GM19035 (cell line): ENCODE measurements around the gene ACTR8.

Experiments
- ATAC-seq: cut with Tn5 transposase; IDR thresholded peaks from one replicate; pipeline ENCODE4 v1.9.1; 2021; ENCODE audit not compliant: unreplicated experiment

ACTR8 gene

DNA sequence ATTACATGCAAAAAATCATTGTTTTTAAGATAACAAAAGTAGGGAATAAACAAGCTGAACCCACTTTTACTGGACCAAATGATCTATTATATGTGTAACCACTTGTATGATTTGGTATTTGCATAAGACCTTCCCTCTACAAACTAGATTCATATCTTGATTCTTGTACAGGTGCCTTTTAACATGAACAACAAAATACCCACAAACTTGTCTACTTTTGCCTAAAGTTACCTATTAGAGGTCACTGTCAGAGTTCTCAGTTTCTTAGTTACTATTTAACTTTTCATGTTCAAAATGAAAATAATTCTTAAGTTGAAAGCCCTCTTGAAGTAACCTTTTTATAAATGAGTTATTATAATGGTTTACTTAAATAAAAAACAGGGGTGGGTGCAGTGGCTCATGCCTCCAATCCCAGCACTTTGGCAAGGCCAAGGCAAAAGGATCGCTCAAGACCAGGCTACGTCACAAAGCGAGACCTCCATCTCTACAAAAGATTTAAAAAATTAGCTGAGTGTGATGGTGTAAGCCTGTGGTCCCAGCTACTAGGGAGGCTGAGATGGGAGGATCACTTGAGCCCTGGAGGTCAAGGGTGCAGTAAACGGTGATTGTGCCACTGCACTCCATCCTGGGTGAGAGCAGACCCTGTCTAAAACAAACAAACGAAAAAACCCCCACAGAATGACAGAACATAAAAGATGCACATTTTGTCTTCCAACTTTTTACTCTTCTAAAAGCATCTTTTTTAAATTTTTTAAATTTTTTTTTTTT, 16.0 kb downstream of the ACTR8 start:
- ATAC-seq, result no peak

DNA sequence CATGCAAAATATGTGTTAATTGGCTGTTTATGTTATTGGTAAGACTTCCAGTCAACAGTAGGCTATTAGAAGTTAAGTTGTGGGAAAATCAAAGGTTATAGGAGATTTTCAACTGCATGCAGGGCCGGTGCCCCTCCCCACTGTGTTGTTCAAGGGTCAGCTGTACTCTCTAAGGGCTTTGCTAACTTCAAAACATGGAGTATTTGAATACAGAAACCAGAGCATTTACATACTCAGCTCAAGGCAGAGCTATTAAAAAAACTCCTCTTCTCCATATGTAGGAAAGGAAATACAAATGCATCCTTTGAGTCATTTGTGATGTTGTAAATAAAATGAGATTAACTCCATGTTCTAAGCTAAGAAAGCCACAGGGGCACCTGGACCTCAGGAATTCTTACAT, 18.8 kb downstream of the ACTR8 start:
- no peak for ATAC-seq

DNA sequence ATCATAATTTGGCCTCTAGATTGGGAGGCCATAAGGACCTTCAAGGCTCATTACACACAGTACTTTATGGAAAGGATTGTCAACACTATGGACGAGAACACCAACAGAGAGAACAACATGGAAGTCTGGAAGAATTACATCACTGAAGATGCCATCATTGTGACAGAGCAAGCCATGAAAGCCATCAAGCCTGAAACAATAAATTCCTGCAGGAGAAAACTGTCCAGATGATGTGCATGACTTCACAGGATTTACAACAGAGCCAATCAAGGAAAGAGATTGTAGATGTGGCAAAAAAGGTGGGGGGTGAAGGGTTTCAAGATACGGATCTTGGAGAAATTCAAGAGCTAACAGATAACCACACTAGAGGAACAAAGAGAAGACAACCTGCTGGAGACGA, 19.7 kb downstream of the ACTR8 start:
- ATAC-seq, result no peak

DNA sequence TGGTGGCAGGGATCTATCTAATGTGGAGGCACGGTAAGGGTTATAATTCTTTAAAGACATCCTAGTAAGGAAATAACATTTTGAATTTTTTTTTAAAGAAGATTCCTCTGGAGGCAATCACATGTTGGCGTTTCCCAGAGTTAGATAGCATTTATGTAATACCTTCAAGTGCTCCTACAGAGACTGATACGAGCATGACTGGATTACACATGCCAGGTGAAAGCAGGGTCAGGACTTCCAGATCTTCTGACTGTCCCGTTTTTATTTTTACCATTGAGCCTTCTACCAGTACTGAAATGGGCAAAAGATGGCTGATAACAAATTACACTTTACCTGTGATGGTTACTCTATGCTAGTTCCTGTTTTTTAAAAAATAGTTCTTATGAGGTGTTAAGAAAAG, 21.8 kb downstream of the ACTR8 start:
- ATAC-seq, result no peak

DNA sequence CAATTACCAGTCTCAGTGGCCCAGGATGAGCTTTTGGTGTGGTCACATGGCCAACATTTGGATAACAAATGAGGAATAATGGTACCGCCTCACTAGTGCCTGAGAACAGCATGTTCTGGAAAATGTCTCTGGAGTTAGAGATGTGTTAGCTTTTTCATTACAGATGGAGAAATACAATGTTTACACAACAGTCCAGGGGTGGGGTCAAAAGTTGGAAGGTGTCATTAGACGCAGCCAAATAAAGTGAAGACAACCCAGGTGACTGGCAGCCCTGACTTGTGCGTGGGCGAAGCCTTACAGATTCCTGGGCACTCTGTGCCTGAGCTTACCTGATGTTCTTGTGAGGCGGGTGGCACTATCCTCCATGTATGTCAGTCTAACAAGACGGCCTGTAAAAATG, 22.8 kb downstream of the ACTR8 start:
- ATAC-seq, result no peak

DNA sequence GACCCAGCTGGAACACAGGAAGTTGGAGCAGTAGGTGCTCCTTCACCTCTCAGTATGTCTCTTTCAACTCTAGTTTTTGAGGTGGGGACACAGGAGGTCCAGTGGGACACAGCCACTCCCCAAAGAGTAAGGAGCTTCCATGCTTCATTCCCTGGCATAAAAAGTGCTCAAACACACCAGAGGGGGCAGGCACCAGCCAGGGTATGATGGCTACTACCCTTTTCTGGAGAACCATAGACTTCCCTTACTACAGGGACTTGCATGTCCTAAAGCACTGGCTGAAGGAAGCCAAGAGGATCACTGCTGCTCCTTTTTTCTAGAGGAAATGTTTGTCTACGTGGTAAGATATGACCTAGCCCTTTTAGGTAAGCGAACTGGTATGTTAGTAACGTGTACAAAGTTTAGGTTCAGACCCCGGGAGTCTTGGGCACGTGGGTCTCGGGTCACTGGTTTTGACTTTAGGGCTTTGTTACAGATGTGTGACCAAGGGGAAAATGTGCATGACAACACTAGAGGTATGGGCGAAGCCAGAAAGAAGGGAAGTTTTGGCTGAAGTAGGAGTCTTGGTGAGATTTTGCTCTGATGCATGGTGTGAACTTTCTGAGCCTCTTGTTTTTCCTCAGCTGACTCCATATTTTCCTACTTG, 23.7 kb downstream of the ACTR8 start:
- ATAC-seq, result no peak

DNA sequence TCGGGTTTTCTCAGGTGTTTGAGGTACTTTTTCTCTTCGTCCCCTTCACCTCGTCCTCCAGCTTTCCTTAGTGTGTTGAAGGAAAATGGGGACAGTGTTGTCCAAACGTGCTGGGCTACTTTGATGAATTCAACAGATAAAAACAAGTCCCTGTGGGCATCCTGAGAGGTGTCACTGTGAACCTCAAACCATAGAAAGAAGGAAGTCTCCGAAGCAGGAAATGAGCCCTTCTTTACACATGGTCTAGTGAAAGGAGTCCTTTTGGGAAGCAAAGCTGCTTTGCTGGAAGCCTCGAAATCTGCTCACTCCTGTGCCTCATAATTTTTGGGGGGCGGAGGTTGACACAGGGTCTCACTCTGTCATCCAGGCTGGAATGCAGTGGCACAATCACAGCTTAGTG, 25.0 kb downstream of the ACTR8 start:
- no peak for ATAC-seq

DNA sequence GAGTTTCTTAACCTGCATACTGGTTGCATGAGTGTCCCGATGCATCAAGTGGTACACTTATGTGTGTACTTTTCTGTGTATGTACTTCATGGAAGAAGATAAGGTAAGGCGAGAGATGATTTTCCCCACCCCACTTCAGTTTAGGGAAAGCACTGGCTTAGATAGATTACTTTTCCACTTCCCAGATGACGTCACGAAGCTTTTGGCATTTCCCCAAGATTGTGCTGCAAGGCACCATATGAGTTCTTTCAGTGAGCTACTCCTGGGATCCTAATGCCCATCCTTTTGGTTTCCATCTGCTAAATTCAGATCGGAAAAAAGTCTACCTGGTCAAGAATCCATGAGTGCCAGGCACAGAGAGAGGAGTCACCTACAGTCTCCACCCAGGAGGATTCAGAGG, 31.1 kb downstream of the ACTR8 start:
- ATAC-seq, result no peak

DNA sequence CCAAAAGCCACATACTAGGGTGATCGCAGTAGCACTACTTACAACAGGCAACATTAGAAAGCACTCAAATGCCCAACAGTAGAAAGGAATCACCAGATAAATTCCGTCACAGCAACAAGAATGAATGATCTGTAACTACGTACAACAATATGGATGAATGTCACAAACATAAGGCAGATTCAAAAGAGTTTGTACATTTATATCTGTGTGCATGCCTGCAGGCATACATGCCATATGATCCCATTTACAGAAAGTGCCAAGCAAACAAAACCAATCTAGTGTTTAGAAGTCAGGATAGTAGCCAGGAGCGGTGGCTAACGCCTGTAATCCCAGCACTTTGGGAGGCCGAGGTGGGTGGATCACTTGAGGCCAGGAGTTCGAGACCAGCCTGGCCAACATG, 32.0 kb downstream of the ACTR8 start:
- no peak for ATAC-seq

DNA sequence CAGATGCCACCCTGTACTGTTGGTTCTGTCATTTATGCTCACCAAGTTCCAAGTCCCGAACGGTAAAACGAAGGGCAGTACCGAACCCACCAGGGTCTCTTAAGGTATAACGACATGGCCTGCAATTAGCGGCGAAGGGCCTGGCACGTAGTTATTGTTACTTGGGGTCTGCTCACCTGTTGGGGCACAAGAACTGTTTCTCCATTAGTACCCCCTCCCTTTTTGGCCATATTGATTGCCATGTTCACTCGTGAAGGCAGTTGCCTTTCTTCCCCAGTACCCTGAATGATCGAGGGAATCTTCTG, 35.1 kb downstream of the ACTR8 start:
- ATAC-seq, result no peak

DNA sequence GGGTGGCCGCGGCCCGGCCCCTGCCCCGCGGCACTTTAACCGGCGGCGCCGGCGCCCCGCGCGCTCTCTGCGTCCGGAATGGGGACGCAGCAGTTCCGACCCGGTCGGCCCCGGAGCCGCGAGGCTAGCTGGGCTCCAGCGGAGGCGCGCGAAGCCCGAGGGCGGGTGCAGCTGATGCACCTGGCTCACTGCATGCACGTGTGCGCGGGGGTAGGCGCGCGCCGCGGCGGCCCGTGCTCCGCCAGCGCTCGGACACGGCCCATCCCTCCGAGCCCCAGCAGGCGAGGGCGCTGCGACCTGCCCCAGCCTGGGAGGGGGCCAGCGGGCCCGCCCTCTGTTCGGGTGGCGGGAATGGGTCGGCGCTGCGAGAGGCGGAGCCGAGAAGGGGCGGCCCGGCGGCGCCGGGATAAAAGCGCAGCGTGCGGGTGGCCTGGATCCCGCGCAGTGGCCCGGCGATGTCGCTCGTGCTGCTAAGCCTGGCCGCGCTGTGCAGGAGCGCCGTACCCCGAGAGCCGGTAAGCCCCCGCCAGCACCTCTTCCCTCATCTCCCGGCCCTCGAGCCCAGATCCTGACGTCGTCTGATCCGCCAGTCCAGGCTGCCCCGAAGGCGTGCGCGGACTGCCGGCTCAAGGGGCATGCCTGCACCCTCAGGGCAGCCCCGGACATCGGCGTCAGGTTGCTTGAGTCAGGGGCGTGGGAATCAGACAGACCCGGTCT, 35.7 kb downstream of the ACTR8 start, which contains the start of the genes CHDH and IL17RB:
TSS of gene CHDH (minus strand) at position 286 of the 717 bp plus-strand sequence. CDS start 22,411 bp downstream, outside the sequence.
TSS of gene IL17RB (plus strand) at position 435 of the 717 bp plus-strand sequence. CDS start at position 456, 21 bp downstream.
- ATAC-seq, result peak; percentile 44

DNA sequence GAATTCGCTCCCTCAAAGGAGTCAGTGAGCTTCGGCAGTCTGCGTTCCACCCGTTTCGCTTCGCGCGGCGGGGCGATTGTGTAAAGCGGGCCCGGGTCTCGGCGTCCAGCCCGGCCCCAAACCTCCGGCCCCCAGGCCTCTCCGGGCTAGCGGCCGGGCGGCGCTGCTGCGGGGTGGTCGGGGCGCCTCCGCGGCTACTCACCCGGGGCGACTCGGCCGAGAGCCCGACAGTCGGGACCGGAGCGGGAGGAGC, 36.1 kb downstream of the ACTR8 start:
- ATAC-seq, result no peak

DNA sequence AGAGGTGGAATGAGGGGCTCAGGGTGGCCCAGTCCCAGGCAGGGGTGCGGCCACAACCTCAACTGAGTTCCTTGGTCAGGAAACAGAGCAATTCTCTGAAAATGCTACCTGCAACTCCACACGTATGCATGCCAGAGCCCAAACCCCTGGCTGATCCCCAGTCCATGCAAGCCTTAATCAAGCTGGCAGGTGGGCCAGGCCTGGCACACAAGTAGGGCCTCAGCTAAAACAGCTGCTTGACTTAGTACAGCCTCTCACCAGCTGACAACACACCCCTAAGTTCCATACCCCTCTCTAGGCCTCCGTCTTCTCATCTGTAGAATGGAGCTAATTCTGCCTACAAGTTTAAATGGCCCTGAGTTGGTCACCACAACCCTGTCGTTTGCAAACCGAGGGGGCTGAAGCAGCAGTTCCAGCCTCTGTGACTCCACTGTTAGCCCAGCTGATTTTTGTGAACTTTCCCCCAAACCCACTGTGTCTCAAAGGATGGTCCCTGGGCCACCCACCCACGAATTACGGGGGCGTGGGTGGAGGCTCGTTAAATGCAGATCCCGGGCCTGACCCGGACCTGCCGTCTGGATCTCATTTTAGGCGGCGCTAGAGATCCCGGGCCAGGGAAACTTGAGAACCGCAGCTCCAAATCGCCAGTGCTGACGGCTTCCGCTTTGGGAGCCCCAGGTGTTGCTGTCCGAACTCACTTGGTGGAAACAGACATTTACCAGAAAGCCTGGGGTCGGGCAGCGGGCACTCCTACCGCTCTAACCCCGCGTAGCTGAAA, 36.7 kb downstream of the ACTR8 start:
- peak; percentile 25 for ATAC-seq

DNA sequence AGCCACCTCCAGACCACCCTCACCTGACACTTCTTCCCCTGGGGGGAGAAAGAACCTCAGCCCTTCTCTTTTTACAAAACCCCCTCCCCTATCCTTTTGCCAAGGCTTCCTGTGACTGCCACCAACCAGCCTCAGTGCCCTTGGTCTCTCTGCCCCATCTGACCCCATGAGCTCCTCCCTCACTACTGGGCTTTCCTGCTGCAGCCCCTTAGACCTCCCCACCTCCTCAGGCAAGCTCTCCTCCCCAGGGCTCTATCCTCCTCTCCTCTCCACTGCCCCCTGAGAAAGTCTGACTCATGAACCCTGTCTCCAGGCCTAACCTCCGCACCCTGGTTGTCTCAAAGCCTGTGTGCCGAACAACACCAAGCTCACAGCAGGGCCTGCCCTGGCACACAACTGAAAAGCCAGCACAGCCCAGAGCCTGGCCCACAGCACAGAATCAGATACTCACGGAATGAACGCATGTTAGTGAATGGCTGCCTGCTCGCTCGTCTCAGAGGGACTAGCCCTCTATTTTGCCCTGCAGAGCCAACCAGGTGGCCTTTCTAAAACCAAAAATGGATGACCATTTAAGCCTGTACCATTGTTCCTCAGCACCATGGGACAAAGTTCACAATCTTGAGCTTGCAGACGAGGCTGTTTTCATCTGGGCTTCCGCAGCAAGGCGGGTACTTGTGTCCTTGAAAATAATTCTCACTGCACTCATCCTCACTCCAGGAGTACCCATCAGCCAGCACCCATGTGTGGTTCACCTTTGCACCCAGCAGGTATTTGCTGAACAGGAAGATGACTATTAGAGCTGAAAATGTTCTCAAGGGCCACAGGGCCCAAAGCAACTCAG, 37.5 kb downstream of the ACTR8 start:
- no peak for ATAC-seq

DNA sequence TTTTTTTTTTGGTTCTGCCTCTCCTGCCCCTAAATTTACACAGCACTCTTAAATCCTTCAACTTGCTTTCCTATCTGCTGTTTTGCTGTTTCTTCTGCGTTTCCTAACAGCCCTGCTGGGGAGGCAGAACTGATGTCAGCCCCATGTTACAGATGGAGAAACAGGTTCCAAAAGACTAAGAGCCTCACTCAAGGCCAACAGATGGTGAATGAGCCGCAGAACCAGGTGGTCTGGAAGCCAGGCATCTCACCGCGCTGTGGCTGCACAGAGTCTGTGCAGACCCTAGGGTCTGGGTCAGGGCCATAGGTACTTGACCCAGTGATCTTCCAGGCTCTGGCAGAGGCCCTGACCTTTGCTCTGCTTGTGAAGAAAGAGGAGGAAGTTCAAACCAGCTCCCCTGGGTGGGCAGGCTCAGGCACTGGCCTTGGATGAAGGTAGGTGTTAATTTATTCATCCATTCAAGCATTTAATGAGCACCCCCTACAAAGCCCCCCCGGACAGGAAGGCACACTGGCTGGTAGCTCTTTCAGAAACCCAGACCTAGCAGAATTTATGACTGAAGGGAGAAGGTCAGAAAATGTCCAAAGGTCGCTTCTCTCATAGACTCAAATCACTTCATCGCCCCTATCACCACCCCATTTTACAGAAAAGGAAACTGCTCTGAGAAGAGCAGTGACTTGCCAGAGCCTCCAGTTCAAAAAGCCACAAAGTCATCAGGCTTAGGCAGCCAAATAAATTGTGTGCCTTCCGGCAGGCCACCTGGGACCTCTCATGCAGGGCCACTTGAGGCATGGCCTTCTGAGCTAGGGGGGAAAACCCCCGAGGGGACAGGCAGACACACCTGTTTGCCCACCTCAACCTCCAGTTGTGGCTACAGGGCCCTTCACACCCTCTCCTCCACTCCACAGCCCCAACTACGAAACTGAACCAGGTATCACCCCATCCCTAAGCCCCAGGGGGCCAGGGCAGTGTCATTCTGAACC, 38.5 kb downstream of the ACTR8 start:
- ATAC-seq, result no peak

DNA sequence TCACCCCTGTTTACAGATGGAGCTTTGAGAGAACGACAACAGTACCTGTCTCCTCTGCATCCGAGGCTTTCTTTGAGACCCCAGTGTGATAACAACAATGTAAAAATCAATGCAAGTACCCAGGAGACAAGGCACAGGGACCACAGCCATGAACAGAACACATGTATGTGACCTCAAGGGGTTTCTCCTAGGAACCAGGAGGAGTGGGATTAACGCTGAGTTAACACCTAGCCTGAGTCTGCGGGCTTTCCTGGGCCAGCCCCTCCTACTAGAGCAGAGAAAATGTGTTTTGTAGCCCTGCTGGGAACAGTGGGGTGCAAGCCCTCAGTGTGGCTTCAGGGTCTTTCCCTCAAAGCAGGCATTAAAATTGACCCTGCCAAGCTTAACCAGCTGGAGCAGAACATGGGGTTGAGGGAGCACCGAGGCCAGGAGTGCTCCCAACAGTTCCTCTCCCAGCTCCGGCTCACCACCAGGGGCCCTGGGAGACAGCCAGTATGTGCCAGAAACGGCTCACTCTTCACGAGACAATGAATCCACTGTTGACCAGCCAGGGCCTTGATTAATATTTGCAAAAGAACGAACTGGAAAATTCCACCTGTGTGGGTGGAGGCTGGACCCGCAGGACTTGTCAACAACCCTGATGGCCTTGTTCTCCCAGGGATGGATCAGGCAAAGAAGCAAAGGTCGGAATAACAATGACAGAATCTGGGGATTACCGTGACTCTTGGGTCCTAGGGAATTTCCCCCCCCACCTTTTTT, 39.3 kb downstream of the ACTR8 start:
- no peak for ATAC-seq

DNA sequence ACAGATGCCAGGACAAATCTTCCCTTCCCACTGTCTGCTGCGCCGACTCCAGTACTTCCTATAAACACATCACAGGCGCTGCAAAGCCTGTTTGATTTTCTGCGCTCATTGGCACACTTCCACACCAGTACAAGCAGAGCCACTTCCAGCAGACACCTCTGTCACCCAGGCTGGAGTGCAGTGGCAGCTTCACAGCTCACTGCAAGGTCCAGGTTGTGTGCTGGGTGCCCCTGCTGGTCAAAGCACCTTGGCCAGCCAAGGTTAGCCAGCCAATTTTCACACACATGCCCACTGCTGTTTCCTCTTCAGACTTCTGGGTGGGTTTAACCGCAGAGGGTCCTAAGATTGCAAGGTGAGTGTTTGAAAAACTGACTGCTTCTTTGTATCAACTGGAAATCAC, 40.7 kb downstream of the ACTR8 start:
- no peak for ATAC-seq

DNA sequence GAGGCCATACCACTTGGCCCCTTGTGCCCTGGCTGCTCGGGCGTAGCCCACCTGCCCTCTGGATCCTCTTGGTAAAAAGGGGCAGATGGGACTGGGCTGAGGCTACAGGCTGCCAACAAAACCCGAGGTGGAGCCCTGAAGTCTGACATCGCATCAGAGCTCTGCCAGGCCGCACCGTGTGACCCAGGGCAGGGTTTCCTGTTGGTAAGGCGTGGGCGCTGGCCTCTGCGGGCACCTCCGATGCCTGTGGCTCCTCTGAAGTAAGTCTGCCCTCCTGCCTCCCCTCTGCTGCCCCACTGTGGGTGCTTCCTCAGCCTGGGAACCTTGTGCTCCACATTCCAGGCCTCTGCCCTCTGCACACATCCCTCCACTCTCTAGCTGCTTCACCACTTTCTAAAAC, 44.6 kb downstream of the ACTR8 start:
- ATAC-seq, result no peak
